GM19351 (cell line): ENCODE measurements around the gene C19orf44.
"Not testable (repeated sequence)": the region's sequence is repeated elsewhere in the genome, so short reads cannot be mapped to it uniquely, and the experiment has no call there.

ENCODE experiments used
- ATAC-seq: cut with Tn5 transposase; IDR thresholded peaks from one replicate; pipeline ENCODE4 v1.9.1; 2021; ENCODE audit warnings: mild to moderate bottlenecking, moderate library complexity; ENCODE audit not compliant: unreplicated experiment

The C19orf44 gene

DNA sequence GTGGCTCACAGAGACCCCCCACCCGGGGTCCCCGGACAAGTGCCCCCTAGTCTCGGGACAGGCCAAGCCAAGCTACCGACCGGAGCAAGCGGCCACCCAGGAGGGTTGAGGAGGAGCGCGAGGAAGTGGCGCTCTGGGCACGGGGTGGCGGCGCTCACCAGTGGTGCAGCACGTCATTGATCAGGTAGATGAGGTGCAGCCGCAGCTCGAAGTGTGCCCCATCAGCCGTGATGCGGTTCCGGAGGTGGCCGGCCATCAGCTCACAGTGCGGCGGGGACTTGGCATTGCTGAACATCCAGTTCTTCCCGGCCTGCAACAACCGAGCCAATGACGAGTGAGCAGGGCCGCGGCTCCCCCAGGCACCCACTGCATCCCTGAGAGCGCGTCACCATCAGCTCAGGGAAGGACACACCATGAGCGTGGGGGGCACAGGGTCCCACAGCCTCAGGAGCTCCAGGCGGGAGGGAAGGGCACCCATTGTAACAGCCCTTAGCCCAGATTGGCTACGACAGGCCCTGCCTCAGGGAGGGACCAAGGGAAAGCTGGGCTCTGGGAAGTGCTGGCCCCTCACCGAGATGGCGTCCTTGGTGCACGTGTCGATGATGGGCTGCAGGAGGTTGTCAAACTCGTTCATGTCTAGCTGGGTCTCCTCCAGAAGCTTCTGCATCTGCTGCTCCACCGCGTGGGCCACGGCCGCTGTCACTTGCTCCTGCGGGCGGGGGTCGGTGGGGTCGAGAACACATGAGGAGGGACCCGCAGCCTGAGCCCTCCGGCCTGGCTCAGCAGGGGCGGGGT lies 36.4 kb downstream of the C19orf44 start:
- ATAC-seq: no peak

DNA sequence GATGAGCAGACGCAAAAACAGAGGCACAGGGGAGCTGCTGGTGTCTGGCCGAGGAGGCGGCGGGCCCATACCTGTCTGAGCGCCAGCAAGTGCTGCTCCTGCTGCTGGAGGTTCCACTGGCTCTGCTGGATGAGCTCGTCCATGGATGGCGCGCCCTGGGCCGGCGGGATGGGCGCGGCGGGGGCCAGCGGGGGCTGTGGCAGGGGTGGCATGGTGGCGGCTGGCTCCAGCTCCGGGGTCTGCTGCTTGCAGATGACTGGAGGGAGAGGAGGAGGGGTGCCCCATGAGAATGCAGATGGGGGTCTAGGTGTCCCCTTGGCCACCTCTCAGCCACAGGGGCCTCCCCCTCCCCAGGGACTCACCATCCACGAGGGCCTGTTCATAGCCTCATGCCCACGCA lies 39.2 kb downstream of the C19orf44 start:
- ATAC-seq: no peak

- no peak for ATAC-seq
These were observed 39.9 kb downstream of the C19orf44 start for GRCh38 chr19:16536130-16536529.

DNA sequence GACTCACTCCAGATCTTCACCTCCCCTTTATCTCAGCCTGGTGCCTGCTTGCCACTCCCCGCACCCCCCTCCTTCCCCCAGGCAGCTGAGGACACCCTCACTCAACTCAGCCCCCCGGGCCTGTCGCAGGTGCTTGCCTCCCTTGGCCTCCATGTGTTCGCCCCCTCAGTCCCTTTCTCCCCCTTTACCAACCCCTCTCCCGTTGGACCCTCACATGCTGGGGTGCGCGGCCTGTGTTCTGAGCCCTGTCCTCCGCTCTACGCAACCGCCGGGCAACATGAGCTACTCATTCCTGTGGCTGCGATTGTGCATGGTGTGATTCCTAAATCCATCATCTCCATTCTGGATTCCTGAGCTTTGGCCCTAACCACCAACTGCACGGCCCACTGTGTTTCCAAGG lies 40.9 kb downstream of the C19orf44 start:
- no peak for ATAC-seq

GRCh38 chr19:16540948-16541347 lies 44.8 kb downstream of the C19orf44 start:
- ATAC-seq: no peak

DNA sequence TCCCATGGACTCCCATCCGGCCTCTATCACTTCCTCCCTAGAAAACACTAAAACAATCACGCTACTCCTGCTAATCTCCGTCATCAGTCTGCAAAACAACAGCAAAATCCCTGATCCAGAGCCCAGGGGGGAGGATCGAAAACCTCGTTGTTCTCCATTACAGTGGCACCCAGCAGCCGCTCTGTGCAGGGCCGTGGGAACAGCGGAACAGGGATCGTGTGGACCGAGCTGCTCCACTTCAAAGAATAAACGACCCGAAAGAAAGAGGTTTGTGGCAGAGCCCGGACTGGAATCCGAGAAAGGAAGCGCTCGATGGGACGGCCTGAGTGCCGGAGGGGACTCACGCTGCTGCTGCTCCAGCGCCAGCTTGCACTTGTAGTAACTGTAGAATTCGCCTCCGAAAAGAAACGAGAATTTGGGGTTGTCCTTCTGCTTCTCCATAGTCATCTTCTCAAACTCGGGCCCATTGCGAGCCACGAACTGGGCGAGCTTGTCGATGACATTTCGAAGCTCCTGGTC lies 45.4 kb downstream of the C19orf44 start:
- ATAC-seq: no peak

DNA sequence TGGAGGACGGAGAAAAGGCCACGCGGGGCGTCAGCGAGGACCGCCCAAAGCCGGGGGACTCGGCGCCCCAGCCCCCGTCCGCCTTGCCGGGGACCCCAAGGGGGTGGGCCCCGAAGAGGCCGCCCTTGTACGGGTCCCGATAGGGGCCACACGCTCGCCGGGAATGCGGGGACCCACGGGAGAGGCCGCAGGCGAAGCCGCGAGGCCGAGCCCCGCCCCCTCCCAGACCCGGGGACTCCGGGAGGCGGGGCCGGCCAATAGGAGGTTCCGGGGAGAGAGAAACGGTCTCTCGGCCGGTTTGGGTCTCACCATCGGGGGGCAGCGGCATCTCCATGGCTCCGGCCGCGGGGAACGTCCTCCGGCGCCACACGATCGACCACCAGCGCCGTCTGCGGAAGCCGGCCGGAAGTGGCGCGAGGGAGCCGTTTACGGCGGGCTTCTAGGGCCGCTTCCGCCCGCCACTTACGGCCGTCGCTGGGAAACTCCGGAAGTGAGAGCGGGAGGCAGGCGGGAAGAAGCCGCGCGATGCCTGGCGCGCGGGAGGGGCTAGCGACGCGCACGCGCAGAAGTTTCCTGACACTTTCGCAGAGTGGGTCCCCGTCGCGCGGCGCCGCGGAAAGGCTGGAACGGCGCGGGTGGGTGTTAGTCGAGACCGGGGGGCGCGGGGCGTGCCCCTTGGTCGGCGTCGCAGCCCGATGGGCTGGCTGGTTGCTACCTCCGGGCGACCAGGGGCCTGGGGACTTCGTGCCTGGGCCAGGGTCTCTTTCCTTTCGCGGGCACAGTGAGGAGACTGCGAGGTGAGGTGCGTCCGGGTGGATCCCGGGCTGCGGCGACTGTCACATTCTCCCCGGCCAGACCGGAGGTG lies 46.1 kb downstream of the C19orf44 start, which contains the start of gene CHERP:
CHERP (minus strand) TSS at position 393 of the 865 bp plus-strand sequence; CDS start at position 334, 59 bp downstream.
- peak; percentile 67 for ATAC-seq

- ATAC-seq: no peak
These were observed 46.8 kb downstream of the C19orf44 start for GRCh38 chr19:16542910-16543472.

GRCh38 chr19:16543734-16544133 lies 47.5 kb downstream of the C19orf44 start:
- not testable (repeated sequence) for ATAC-seq

DNA sequence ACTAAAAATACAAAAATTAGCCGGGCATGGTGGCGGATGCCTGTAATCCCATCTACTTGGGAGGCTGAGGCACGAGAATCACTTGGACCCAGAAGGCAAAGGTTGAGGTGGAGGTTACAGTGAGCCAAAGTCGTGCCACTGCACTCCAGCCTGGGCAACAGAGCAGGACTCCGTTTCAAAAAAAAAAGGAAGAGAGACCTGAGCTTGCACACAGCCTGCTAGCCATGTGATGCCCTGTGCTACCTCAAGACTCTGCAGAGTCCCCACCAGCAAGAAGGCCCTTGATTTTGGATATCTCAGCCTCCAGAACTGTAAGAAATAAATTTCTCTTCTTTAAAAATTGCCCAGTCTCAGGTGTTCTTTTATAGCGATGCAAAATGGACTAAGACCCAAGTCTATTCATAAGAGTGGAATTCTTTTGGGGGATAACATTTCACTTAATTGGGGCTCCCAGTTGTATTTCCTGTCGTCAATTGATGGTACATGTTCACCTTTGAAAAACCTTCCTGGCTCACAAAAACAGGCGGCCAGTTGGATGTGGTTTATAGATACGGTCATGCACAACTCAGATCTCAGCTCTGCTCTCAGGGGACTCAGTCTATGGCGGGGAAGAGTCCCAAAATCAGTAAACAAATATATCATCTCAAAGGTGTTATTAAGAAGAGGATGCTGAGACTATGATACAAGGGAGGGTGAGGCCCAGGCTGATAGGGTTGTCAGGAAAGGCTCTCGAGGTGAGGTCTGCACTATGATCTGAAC lies 48.5 kb downstream of the C19orf44 start:
- no peak for ATAC-seq

DNA sequence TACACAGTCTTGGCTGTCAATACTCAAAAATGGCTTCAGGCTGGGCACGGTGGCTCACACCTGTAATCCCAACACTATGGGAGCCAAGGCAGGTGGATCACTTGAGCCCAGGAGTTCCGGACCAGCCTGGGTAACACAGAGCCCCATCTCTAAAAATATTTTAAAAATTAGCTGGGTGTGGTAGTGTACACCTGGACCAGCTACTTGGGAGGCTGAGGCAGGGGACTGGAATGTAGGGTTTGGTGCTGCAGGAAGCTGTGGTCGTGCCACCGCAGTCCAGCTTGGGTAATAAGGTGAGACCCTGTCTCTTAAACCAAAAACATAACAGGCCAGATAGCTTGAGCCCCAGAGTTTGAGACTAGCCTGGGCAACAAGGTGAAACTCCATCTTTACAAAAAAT lies 52.8 kb downstream of the C19orf44 start:
- ATAC-seq: no peak

GRCh38 chr19:16551902-16552301 lies 55.7 kb downstream of the C19orf44 start:
- not testable (repeated sequence) for ATAC-seq

- no peak for ATAC-seq
These were observed 58.6 kb downstream of the C19orf44 start for GRCh38 chr19:16554776-16555175.

DNA sequence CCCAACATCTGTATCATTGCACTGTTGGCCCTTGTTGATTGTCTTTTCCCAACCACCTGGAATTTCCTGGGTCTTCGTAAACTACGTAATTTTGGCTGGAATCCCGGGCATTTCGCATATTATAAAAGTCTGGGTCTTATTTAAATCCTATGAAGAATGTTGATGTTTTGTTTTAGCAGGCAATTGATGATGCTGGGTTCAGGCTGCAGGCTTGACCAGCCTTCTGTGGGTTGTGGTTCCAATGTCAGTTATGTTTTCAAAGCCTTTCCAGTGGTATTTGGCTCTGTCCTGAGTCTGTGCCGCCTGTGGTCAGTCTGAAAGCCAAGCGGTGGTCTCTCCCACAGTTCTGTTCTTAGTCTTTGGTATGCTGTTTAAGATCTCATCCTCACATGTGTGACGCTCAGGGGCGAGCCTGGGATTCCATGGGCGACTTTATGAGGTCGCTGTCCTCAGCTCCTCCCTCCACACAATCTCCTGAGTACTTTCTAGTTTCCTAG lies 63.6 kb downstream of the C19orf44 start:
- ATAC-seq: no peak

DNA sequence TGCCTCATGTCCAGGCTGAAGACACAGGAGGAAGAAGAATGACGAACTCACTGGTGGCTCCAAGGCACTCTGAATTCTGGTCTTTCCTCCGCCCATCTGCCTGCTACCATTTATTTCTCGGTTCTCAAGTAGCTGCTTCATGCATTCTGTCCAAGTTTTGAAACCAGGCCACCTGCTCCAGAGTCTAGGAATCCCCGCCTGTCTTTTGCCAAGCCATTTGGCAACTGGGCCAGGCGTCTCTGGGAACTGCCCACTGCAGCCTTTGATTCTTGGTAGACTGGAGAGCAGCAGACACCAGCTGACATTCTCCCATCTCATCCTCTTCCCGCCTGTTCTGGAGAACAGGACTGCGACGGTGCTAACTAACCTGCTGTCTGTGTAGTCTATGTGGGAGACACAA lies 65.2 kb downstream of the C19orf44 start:
- ATAC-seq: no peak

GRCh38 chr19:16562608-16563025 lies 66.4 kb downstream of the C19orf44 start:
- ATAC-seq: no peak

- ATAC-seq: no peak
These were observed 68.6 kb downstream of the C19orf44 start for GRCh38 chr19:16564842-16565241.

DNA sequence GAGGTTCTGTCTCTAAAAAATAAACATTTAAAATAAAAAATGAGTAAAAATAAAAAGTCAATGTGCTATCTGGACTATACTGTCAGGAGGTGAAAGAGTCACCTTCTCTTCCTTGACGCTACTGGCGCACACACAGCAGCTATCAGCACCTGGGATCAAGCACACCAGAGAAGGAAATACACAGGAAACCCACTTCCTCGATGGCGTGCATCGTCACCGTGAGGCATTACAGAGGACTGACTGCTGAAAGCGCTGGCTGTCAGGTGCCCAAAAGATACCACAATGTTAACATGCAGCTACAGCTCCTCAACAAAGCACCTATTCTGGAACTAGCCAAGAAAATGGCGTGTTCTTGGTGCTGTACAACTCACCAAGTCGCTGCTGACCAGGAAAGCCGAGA lies 70.0 kb downstream of the C19orf44 start:
- no peak for ATAC-seq

DNA sequence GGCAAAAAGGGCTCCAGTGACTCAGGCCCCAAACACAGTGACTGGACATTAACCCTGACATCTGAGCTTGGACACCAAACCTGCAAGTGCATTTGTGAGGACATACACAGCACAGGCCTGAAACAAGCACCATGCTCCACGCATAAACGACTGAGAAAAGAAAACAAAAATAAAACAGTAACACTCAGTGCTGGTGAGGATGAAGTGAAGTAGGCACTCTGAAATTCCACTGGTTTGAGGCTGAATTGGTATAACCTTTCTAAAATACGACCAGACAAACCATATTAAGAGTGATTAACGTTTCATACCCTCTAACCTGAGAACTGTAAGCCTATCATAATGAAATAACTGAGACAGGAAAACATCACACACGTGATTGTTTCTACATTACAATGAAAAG lies 70.5 kb downstream of the C19orf44 start:
- no peak for ATAC-seq

- no peak for ATAC-seq
These were observed 73.6 kb downstream of the C19orf44 start for GRCh38 chr19:16569609-16570320.
